T-helper 2 cell treated with Interferon-gamma antibody and Interleukin-4, amounts not matched to agents 5 μg/mL and 100 μg/mL, for 36 hours (primary cell): ENCODE measurements around the gene BEAN1.

Source experiments
- DNase-seq: peaks from one replicate; pipeline ENCODE4 v3.0.0; 2021; ENCODE audit warnings: low spot score
- H3K27ac Mint-ChIP-seq: one replicate; pipeline ENCODE4 v1.8.0; 2021; ENCODE audit warnings: mild to moderate bottlenecking, mixed read lengths
- H3K27me3 Mint-ChIP-seq: one replicate; pipeline ENCODE4 v1.8.0; 2021; ENCODE audit warnings: low read depth, mixed read lengths
- H3K36me3 Mint-ChIP-seq: one replicate; pipeline ENCODE4 v1.8.0; 2021; ENCODE audit warnings: low read depth, mixed read lengths
- H3K4me1 Mint-ChIP-seq: one replicate; pipeline ENCODE4 v1.8.0; 2021; ENCODE audit warnings: low read depth, mixed read lengths
- H3K4me3 Mint-ChIP-seq: one replicate; pipeline ENCODE4 v1.8.0; 2022; ENCODE audit warnings: mild to moderate bottlenecking, moderate library complexity, mixed read lengths
- H3K9me3 Mint-ChIP-seq: one replicate; pipeline ENCODE4 v1.8.0; 2021; ENCODE audit warnings: mixed read lengths

The BEAN1 gene

DNA sequence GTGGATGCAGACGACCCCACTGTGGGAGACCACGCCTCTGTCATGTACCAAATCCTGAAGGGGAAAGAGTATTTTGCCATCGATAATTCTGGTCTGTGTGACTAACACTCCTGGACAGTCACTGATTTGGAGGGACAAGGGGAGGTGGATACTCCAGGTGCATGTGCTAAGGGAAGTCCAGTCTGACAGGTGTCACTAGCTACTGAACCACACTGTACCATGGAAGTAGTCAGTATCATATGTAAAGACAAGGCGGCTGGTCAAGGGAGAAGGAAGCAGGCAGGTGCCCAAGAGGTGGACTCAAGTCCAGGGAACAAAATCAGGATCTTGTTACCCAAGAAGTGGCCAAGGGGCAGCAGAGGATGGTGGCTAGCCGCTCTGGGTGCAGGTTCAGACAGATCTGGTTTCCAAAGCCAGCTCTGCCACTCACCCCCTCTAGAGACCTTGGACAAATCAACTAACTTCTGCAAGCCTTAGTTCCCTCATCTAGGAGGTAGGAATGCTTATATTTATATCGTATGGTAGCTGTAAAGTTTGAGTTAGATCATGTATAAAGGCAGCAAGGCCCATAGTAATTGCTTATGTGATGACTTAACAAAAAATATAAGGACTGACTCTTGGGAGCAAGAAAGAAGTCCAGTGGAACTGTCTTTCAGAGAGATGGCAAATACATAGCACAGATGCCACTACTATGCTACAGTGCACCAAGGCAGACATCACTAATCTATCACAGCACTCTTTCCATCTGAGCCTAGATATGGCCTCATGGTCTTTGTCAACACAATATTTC, 38.5 kb upstream of the BEAN1 start:
- Mint-ChIP-seq H3K36me3 (no peaks in the 10 kb centered on the region), H3K4me1 (no peaks in the 10 kb centered on the region), H3K4me3 (no peak overlapping the region), H3K9me3 (no peaks in the 10 kb centered on the region), H3K27ac (no peak overlapping the region), H3K27me3 (peaks cover 3% of the 10 kb centered on the region)
- no peak for DNase-seq

DNA sequence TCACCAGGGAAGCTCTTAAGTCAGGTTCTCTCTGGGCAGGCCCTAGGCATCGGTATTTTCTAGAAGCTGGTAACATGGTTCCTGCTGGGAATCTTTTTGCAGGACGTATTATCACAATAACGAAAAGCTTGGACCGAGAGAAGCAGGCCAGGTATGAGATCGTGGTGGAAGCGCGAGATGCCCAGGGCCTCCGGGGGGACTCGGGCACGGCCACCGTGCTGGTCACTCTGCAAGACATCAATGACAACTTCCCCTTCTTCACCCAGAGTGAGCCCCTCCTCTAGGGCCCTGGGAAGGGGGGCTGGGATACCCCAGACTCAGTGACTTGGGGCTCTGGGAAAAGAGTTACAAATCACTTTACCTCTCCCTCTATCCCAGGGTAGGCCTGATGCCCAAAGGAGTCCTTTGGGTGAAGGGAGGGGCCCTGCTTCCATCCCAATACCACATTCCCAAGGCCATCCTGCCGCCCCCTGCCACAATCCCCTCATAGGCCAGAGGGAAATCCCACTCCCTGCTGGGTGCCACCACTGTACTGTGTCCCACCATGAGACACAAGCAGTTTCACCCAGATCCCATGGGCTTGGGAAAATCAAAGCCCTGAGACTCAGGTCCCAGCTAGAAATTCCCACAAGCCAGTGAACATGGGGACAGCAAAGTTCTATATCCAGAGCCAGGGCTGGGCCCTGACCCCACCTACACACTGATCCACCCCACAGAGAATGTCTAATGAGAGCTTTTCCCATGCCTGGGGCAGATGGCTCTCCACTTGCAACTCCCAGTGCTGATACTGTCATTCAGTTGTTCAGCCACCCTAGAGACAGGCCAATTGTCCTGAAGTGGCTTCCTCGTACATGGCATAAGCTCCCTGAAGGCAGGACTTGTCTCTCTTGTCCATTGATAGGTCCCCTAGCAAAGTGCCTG, 37.6 kb upstream of the BEAN1 start:
- Mint-ChIP-seq H3K4me1 (no peaks in the 10 kb centered on the region), H3K27me3 (peaks cover 6% of the 10 kb centered on the region), H3K36me3 (no peaks in the 10 kb centered on the region), H3K27ac (no peak overlapping the region), H3K4me3 (no peak overlapping the region), H3K9me3 (no peaks in the 10 kb centered on the region)
- DNase-seq = no peak

DNA sequence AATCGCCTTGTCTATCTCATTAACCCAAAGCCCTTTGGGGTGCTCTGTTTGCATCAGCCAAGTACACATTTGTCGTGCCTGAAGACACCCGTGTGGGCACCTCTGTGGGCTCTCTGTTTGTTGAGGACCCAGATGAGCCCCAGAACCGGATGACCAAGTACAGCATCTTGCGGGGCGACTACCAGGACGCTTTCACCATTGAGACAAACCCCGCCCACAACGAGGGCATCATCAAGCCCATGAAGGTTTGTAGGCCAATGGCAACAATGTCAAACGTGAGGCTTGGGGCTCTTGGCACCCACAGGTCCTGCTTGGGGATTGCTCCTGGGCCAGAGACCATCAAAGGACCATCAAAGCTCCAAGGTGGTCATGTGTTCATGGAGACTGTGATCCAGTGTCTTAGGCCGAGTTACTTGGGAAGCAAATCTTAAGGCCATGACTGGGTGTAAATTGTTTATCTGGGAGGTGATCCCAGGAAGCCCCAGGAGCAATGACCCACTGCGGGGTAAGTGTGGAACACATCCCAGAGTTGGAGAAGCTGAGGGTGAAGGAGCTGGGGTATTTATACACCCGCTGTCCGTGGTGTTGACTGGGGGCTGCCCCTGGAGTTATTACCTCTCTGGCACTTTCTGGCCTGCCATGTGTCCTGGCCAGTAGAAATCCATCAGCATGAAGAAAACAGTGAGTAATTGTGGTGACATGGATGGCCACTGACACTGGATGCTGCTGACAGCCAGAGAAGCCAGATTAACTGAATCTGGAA, 36.6 kb upstream of the BEAN1 start:
- no peak for DNase-seq
- Mint-ChIP-seq H3K27me3 (peaks cover 9% of the 10 kb centered on the region), H3K36me3 (no peaks in the 10 kb centered on the region), H3K4me1 (no peaks in the 10 kb centered on the region), H3K4me3 (no peak overlapping the region), H3K9me3 (no peaks in the 10 kb centered on the region), H3K27ac (no peak overlapping the region)

DNA sequence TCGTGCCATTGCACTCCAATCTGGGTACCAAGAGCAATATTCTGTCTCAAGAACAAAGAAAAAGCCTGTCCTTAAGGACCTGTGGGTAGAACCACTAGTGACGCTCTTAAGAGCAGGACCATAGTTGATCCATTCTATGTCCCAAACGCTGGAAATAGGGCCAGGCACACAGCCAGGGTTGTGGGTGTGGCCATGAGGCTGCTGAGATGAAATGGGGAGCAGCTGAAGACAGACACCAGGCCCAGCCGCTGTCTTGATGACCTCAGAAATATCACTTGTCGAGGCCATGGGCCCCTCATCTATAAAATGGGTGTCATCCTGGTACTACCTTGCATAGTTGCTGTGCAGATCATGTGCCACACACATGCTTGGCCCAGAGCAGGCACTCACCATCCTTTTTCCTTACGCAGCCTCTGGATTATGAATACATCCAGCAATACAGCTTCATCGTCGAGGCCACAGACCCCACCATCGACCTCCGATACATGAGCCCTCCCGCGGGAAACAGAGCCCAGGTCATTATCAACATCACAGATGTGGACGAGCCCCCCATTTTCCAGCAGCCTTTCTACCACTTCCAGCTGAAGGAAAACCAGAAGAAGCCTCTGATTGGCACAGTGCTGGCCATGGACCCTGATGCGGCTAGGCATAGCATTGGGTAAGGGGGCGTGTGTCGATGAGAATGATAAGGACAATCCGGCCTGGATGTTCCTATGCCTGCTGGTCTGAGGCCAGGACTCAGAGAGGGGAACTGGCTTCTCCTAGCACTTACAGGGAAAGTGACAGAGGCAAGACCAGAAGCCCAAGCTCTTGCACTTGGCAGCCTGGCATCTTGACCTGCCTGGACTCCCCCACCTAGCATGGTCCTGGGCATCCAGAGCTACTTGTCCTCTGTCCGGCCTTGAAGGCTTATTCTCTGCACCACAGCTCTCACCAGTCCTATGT, 35.1 kb upstream of the BEAN1 start:
- Mint-ChIP-seq H3K36me3 (no peaks in the 10 kb centered on the region), H3K27ac (no peak overlapping the region), H3K4me3 (no peak overlapping the region), H3K4me1 (no peaks in the 10 kb centered on the region), H3K9me3 (no peaks in the 10 kb centered on the region), H3K27me3 (peaks cover 9% of the 10 kb centered on the region)
- DNase-seq = no peak

DNA sequence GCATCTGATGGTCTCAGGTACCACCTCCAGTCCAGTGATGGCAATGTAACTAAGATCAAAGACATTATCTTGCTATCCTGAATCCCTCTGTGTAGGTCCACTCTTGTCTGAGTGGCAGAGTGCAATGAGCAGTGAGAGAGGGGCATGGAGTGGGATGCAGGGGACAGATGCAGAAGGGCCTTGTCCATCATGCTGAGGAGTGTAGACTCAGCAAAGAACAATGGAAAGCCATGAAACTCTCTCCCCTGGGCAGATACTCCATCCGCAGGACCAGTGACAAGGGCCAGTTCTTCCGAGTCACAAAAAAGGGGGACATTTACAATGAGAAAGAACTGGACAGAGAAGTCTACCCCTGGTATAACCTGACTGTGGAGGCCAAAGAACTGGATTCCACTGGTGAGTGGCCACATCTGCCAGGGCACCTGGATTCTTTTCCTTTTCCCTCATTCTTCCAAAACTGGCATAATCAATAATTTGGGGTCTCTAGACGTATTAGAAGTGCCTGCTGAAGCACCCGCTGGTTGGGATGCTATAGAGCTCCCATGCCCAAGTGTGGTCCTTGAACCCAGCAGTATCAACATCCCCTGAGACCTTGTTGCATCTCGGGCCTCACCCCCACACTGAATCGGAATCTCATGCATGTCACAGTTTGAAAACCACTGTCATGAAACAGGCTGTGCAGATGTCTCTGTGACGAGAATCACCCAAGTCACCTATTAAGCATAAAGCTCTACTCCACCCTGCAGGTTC, 31.1 kb upstream of the BEAN1 start:
- Mint-ChIP-seq H3K4me1 (no peaks in the 10 kb centered on the region), H3K27me3 (peaks cover 12% of the 10 kb centered on the region), H3K36me3 (no peaks in the 10 kb centered on the region), H3K4me3 (no peak overlapping the region), H3K27ac (no peak overlapping the region), H3K9me3 (no peaks in the 10 kb centered on the region)
- DNase-seq = no peak

DNA sequence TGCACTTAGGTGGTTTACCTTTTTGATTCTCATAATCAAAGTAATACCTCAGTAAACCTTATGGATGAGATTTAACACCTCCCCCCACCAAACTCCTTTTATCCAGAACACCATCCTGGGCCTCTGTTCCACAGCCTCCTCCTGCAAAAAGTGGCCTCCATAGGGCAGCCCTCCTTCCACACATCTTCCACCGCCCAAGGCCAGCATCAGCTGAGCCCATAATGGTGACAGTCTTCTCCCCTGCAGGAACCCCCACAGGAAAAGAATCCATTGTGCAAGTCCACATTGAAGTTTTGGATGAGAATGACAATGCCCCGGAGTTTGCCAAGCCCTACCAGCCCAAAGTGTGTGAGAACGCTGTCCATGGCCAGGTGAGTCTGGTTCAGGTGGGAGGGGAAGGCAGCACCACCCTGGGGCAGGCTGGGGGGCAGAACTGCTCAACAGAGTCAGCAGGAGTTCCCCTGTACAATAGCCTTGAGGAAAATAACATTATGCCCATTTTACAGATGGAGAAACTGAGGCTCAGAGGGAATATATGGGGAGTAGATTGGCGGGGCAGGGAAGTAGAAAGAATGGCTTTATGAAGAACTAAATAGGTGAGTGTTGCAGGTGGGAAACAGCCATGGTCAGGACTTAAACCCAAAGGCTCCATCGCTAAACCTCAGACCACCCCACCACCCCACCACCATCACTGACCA, 29.2 kb upstream of the BEAN1 start:
- Mint-ChIP-seq H3K36me3 (no peaks in the 10 kb centered on the region), H3K27ac (no peak overlapping the region), H3K4me1 (no peaks in the 10 kb centered on the region)

DNA sequence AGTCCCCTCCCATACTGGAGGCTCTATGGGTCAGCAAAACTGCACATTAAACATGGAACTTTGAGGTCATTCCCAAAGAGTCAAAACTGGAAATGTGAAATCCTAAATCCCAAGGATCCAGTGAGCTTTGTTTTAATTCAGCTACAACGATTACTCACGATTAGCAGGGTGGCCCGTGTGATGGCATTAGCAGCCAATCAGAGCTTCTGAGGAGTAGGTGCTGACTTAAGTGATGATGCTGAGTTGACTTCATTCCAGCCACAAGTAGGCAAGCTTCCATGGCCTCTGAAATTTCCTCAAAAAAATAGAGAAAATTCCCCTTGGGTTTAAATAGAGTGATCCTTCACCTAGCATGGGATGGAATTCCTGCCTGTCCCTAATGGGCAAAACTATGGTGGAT, 28.1 kb upstream of the BEAN1 start:
- peaks cover 9% of the 10 kb centered on the region for H3K27me3 Mint-ChIP-seq
- no peak overlapping the region for H3K4me3 Mint-ChIP-seq
- H3K27ac Mint-ChIP-seq = no peak overlapping the region
- H3K36me3 Mint-ChIP-seq = no peaks in the 10 kb centered on the region
- DNase-seq = no peak
- H3K4me1 Mint-ChIP-seq = no peaks in the 10 kb centered on the region
- no peaks in the 10 kb centered on the region for H3K9me3 Mint-ChIP-seq

More for the DNA sequence above, 29.2 kb upstream of the BEAN1 start:
- no peaks in the 10 kb centered on the region for H3K9me3 Mint-ChIP-seq
- peaks cover 12% of the 10 kb centered on the region for H3K27me3 Mint-ChIP-seq
- DNase-seq = no peak
- H3K4me3 Mint-ChIP-seq = no peak overlapping the region

DNA sequence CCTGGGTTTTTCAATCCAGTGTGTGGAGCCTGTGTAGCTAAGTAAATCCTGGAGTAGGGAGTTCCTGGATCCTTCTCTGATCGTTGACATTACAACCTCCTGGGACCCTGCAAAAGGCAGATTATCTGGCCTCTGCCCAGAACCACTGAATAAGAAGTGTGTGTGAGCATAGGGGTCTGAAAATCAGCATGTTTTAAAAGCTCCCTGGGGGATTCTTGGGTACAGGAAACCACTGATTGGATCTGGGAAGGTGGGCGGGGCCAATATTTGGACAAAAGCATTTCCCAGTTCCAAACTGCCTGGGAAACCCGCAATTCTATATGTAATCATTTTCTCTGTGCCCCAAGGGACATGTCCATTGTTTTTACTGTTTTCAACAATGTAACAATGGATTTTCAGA, 27.2 kb upstream of the BEAN1 start:
- no peak for DNase-seq
- Mint-ChIP-seq H3K27ac (no peak overlapping the region), H3K4me1 (no peaks in the 10 kb centered on the region), H3K36me3 (no peaks in the 10 kb centered on the region), H3K27me3 (peaks cover 7% of the 10 kb centered on the region), H3K4me3 (no peak overlapping the region), H3K9me3 (peaks cover 2% of the 10 kb centered on the region)

DNA sequence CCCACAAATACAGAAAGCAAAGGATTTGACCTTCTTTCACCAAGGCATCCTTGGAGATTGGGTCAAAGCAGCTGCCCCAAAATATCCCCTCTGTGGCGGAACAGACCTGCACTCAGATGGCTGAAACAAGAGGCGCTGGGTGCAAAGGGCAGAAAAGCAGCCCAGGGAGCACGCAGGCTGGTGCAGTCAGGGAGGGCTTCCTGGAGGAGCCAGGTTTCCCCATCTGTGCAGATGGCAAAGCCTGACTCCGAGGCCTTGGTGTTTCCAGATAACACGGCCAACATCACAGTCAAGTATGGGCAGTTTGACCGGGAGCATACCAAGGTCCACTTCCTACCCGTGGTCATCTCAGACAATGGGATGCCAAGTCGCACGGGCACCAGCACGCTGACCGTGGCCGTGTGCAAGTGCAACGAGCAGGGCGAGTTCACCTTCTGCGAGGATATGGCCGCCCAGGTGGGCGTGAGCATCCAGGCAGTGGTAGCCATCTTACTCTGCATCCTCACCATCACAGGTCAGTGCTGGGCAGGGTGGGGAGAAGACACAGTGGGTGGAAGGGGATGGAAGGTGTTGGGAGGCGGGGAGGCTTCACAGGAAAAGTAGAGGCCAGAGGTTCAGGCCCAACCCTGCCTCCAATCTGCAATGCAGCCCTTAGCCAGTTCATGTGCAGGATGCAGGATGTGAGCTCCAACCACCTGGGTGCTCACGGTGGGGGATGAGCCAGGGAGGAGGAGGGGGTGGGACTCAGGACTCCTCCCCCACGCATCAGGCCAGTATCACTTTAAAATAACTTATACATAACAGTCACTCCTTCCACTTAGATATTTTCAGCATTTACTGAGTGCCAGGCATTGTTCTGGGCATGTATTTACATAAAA, 26.4 kb upstream of the BEAN1 start:
- Mint-ChIP-seq H3K4me3 (no peak overlapping the region), H3K27ac (no peak overlapping the region), H3K36me3 (no peaks in the 10 kb centered on the region), H3K9me3 (peaks cover 7% of the 10 kb centered on the region), H3K4me1 (no peaks in the 10 kb centered on the region), H3K27me3 (peaks cover 14% of the 10 kb centered on the region)
- DNase-seq = no peak

DNA sequence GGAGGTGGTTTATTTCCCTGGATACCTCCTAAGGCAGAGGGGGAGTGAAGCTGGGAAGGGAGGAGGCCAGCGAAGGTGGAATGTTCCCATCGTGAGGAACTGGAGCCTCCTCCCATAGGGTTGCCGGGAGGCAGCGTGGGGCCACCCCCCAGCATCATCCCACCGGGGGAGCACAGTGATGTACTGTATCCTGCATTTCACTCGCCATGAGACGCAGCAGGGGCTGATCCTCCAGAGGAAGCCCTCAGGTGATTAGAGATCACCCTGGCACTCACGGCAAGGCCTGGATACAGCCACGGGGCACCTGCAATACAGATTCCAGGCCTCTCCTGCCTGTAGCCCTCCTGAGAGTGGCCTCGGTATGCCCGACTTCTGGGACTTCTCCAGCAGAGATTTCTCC, 25.5 kb upstream of the BEAN1 start:
- no peak overlapping the region for H3K4me3 Mint-ChIP-seq

DNA sequence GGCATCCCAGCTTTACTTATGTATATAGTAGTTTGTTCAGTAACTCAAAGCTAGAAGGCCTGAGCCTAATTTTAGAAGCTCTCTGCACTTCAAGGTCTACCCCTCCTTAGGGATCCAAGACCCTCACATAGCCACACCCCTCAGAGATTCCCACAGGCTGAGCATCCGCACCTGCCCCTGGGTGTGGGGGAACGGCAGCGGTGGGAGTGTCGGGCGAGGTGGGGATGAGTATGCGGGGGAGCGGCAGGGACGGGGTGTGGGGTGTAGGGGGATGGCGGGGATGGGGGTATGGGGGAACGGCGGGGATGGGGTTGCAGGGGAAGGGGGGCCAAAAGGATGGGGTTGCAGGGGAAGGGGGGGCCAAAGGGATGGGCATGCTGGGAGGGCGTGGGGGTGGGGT, 24.9 kb upstream of the BEAN1 start:
- Mint-ChIP-seq H3K27me3 (peaks cover 20% of the 10 kb centered on the region), H3K36me3 (no peaks in the 10 kb centered on the region), H3K4me1 (peaks cover 3% of the 10 kb centered on the region), H3K4me3 (no peak overlapping the region), H3K9me3 (peaks cover 7% of the 10 kb centered on the region), H3K27ac (no peak overlapping the region)
- DNase-seq = no peak

More for the DNA sequence above, 25.5 kb upstream of the BEAN1 start:
- peaks cover 7% of the 10 kb centered on the region for H3K9me3 Mint-ChIP-seq
- H3K27me3 Mint-ChIP-seq = peaks cover 20% of the 10 kb centered on the region
- no peak for DNase-seq
- H3K4me1 Mint-ChIP-seq = no peaks in the 10 kb centered on the region
- no peak overlapping the region for H3K27ac Mint-ChIP-seq
- H3K36me3 Mint-ChIP-seq = no peaks in the 10 kb centered on the region
